Measurements from ENCODE around the gene TRHDE.

- TF ChIP-seq BCL11A (tag by site-specific recombination; IDR thresholded peaks at IDR 0.05; ENCODE audit: low read depth) (no peak), MEIS1 (CRISPR knock-in tag; IDR thresholded peaks at IDR 0.05; ENCODE audit: borderline replicate concordance) (no peak), CTCF (tag by site-specific recombination; IDR thresholded peaks at IDR 0.05) (no peak), ZNF561 (tag by site-specific recombination; IDR thresholded peaks at IDR 0.05; ENCODE audit: borderline replicate concordance) (no peak), ZNF610 (tag by site-specific recombination; IDR thresholded peaks at IDR 0.05; ENCODE audit: borderline replicate concordance) (no peak), ZNF133 (tag by site-specific recombination; IDR thresholded peaks at IDR 0.05) (no peak), KLF10 (tag by site-specific recombination; IDR thresholded peaks at IDR 0.05) (no peak), ATF2 (tag by site-specific recombination; IDR thresholded peaks at IDR 0.05; ENCODE audit: low read depth) (no peak)
Measured at GRCh38 chr12:72323881-72324280, 51.7 kb downstream of the TRHDE start.
